Activated CD8-positive, alpha-beta memory T cell treated with anti-CD3 and anti-CD28 coated beads for 48 hours (primary cell): ENCODE data around the gene POLR3B.

Experiments
- DNase-seq, 3 experiments: peaks; one replicate each; pipeline ENCODE4 v3.0.0-alpha.2; 2020; ENCODE audit warnings: low read depth in 2 of 3, low spot score in 2 of 3

POLR3B gene

DNA sequence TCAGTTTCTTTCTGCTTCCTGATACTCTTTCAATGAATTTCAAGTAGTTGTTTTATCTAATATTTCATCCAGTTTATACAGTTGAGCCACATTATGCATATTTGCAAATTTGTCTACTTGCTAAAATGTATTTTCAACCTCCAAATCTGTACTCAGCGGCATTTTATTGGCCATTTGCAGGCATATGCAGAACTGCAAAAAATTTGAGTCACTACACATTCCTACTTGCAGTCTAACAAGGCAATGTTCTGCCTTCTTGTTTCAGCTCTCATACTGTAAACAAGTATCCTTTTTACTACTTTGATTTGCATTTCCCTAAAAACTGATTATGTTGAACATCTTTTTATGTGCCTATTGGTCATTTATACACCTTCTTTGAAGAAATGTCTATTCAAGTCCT, 55.0 kb downstream of the POLR3B start:
- no peak for DNase-seq

- no peak for DNase-seq
Observed at GRCh38 chr12:106415134-106415533, 57.6 kb downstream of the POLR3B start.

GRCh38 chr12:106416273-106416672, 58.7 kb downstream of the POLR3B start:
- DNase-seq, result no peak

GRCh38 chr12:106417926-106418910, 60.7 kb downstream of the POLR3B start:
- DNase-seq, result no peak

- DNase-seq, result no peak
Observed at GRCh38 chr12:106418970-106419369, 61.4 kb downstream of the POLR3B start.

DNA sequence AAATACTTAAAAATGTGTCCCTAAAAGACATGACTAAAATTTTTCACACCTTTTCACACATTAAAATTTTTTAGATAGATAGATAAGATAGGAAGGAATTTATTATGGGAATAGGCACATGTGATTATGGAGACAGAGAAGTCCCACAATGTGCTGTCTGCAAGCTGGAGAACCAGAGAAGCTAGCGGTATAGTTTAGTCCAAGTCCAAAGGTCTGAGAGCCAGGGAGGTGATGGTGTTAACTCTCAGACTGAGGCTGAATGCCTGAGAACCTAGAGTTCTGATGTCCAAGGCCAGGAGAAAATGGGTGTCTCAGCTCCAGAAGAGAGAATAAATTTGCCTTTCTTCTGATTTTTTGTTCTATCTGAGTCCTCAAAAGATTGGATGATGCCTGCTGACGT, 65.7 kb downstream of the POLR3B start:
- DNase-seq, result no peak

DNA sequence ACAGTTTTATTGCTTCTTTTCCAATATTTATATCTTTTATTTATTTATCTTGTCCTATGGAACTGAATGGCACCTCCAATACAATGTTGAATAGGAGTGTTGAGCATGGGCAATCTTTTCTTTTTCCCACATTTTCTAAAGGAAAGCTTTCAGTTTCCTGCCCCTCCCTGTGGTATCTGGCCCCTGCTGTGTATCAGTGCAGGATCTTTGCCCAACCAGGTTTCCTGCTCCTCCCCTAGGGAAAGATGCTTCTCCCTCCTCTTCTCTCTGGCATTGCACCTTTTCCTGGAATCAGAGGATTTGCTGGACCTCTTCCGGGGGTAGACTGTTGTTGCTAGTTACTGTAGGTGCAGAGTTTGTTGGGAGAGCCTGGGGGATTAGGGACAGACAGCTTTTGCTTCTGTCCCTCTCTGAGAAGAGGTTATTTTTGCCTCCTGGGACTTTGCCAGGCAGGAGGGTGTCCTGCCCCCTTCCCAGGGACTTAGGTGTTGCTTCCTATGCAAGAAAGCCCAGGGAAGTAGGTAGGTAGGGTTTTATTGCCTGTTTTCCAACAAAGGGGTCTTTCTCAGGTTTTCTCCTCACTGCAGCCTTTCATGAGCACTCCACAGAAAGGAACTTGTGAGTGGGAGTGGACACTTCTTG, 67.6 kb downstream of the POLR3B start:
- no peak for DNase-seq

DNA sequence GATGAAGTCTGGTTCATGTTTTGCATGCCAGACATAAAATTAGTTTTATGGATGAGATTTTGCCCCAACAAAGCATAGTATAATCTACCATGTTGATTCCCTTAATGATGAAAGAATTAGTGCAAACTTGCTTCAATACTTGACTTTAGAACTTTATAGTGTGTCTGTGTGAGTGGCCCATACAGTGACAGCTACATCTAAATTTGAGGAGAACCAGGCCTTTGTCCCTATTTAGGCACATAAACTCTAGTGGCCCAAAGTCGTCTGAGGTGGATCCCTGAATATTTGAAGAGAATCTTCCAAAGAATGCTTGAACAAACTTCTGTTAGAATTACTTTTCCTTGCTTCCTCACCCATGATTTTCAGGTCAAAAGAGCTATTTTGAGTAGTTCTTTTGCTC, 70.4 kb downstream of the POLR3B start:
- no peak for DNase-seq

DNA sequence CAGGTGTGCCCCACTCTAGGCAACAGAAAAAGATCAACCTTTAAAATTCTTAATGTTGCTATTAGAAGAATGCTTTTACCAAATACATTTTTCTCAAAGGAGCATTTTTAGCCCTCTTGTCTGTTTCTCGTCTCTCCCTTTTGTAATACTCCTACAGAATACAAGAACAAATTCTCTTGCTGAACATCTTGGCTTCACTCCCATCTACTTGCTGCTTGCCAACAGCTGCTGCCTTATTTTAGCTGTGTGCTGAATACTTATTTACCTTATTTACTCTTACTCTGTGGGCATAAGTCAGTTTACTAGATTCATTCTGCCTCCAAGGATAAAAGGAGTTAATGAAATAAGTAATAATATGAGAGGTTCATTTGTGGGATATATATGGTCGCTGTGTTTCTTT, 70.8 kb downstream of the POLR3B start:
- DNase-seq, result no peak

GRCh38 chr12:106429043-106429552, 71.5 kb downstream of the POLR3B start:
- no peak for DNase-seq

GRCh38 chr12:106429636-106430035, 72.1 kb downstream of the POLR3B start:
- DNase-seq, result no peak

DNA sequence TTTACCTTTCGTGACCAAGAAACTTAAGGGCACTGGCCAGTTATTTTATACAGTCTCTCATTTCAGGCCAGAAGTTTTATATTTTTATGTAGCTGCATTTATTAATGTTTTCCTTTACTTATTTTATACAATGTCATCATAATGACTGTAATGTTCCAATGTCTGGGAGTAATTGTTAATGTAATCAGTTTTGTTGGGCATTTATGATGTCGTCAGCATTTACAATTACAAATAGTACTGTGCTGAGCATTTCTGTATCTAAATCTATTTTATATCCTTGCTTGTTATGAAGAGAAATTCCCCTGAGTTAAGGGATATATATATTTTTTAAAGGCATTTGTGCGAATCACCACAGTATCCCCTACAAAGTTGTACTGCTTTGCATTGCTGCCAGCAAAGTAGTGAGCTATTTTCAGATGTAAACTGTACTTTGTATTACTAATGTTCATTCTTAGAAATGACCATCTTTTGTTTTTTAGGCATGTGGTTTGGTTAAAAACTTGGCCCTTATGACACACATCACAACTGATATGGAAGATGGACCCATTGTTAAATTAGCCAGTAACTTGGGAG, 74.4 kb downstream of the POLR3B start:
- DNase-seq, result no peak

- no peak for DNase-seq
Observed at GRCh38 chr12:106433055-106433454, 75.5 kb downstream of the POLR3B start.

DNA sequence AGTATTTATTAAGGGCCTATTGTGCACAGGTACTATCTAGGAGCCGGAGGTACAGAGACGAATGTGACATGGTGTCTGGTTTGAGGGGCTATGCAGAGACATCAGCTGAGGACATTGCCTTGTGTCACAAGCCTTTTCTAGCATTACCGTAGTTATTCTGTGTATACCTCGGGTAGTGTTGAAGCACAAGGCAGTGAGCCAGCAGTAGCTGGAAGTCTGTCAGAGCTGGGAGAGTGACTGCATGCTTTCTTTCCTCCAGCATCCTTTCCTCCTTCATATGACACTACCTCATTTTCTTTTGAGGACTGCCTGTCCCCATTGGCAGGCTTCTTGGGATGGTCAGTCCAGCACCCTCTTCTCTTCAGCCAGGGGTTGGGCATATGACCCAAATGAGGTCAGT, 77.0 kb downstream of the POLR3B start:
- no peak for DNase-seq

DNA sequence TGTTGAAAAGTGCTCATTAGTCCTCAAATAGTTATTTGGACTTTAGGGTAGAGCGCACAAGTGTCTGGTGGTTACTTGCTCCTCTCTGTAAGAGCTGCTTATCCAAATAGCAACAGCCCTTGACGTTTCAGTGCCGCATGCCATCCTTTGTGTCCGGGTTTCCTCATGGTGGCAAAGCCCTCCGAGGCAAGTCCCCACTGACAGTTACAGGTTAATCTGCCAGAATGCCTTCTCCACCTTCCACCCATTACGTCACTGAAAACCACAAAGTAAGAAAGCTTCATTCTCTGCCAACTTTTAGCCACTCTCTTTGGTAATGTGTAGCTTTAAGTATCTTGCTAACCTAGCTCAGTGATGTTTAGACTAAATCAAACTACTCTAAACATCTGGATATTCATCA, 78.6 kb downstream of the POLR3B start:
- no peak for DNase-seq

GRCh38 chr12:106442575-106442974, 85.0 kb downstream of the POLR3B start:
- DNase-seq, result no peak

- DNase-seq, result no peak
Observed at GRCh38 chr12:106445053-106445452, 87.5 kb downstream of the POLR3B start.

DNA sequence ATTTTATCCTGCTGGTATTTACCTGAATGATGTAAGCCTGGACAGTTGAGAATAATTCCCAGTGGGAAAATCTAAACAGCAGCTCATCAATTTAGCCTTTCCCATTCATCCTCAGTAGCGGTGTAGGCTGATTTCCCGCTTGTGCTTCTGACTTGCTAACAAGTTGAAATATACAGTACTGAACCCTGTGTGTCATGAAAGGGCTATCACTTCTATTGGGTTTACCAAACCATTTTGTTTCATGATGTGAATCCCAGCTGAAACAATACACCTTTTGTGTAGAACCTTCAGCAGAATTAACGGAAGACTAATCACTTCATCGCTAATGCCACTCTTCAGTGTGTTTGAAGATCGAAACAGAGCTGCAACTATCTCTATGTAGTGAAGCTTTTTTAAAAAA, 88.4 kb downstream of the POLR3B start:
- DNase-seq, result no peak

DNA sequence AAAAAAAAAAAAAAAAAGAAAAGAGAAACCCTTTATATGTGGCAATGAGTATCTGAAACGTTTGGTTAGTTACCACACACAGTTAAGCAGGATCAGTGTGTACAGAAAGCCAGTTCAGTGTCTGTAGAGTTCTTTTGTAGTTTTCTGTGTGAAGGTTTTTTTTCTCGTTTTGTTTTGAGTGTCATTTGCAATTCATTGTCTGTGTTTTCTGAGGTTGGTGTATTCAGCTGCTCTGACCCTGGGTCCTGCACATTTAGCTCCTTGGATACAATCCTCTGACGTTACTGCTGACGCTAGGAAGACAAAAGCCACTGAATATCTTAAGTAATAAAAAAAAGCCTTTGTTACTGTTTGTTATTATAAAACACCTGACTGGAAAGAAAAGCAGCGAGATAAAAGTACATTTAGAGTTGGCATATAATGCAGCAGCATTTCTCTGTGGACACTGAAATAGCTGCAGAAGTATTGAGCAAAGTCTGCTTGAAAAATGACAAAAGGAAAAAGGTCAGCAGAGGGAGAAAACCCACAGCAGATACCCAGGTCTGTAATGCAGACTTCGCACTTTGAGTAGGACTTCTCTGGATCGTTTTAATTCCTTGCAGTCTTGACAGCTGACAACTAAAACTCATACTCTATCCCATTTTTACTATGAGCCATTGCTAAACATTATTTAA, 89.0 kb downstream of the POLR3B start:
- DNase-seq, result no peak

DNA sequence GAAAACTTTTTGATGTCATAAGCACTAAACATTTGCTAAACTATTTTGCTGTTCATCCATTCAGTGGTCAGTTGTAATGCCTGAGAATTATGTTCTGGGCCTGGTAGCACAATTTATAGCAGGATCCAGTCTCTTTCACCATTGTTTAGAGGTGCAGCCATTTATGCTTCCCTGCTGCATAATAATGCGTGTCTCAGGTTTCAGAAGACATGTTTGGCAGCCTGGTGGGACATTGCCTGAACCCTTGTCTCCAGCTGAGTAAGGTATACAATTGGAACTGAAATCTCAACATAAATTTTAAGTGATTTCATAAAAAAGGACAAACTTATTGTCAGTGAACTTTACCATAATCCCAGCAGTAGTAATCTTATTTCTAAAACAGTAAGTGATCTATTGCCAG, 94.8 kb downstream of the POLR3B start:
- DNase-seq, result no peak

- no peak for DNase-seq
Observed at GRCh38 chr12:106455111-106455510, 97.6 kb downstream of the POLR3B start.
